ENCODE results near the gene ZEB2. TPM values are rescaled to one million over a fixed set of nuclear protein-coding genes. Genes with fewer than 3 reads are reported as not detected.

Gene ZEB2
- total and polyA plus RNA-seq, 7 donors: 8.1 to 70.6 (median 51.0) TPM

DNA sequence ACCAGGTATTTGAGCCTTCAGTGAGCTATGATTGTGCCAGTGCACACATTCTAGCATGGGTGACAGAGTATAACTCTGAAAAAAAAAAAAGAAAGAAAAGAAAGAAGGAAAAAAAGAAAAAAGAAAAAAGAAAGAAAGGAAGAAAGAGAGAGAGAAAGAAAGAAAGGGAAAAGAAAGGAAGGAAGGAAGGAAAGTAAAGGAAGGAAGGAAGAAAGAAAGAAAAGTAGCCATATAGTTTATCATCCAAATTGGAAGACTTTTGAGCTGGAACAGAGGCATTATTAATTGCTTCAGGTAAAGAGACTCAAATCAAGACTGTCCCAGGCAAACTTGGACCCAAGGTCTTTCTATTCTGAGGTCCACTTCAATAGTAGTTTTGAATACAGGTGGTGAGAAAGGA, 32.9 kb upstream of the ZEB2 start:
- Histone ChIP-seq H3K4me1 (no peaks in the 10 kb centered on the region), H3K9me3 (no peaks in the 10 kb centered on the region), H3K27me3 (no peaks in the 10 kb centered on the region), H3K4me3 (no peak overlapping the region), H3K27ac (no peak overlapping the region), H3K36me3 (no peaks in the 10 kb centered on the region)
- intact Hi-C loops (cut with DNase I): no loop called here
- no peak for DNase-seq
- TF ChIP-seq POLR2A (IDR thresholded peaks at IDR 0.05) (no peak), POLR2AphosphoS5 (IDR thresholded peaks at IDR 0.05) (no peak), EP300 (IDR thresholded peaks at IDR 0.05) (no peak)
- TF ChIP-seq, protein P1, sequence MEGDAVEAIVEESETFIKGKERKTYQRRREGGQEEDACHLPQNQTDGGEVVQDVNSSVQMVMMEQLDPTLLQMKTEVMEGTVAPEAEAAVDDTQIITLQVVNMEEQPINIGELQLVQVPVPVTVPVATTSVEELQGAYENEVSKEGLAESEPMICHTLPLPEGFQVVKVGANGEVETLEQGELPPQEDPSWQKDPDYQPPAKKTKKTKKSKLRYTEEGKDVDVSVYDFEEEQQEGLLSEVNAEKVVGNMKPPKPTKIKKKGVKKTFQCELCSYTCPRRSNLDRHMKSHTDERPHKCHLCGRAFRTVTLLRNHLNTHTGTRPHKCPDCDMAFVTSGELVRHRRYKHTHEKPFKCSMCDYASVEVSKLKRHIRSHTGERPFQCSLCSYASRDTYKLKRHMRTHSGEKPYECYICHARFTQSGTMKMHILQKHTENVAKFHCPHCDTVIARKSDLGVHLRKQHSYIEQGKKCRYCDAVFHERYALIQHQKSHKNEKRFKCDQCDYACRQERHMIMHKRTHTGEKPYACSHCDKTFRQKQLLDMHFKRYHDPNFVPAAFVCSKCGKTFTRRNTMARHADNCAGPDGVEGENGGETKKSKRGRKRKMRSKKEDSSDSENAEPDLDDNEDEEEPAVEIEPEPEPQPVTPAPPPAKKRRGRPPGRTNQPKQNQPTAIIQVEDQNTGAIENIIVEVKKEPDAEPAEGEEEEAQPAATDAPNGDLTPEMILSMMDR (IDR thresholded peaks at IDR 0.05): no peak

DNA sequence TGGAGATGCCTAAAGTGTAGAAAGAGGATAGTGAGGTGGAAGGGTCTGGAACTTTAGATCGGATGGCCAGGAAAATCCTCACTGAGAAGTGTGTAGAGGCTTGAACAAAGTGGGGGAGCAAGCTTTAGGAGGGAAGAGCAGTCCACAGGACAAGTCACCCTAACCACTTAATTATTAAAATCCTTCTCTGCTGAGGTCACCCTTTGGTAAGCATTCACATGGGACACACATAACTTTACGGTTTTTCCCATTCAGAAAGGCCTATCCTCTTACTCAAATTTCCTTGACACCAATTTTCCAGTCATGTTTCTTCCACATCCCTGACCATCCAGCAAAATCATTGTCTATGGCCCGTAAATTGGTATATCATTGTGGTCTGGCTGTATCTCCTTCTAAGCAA, 31.0 kb upstream of the ZEB2 start:
- H3K36me3 ChIP-seq: no peaks in the 10 kb centered on the region
- H3K4me1 ChIP-seq: no peaks in the 10 kb centered on the region
- intact Hi-C loops (cut with DNase I): no loop called here
- H3K4me3 ChIP-seq: no peak overlapping the region
- TF ChIP-seq EP300 (IDR thresholded peaks at IDR 0.05) (no peak), POLR2AphosphoS5 (IDR thresholded peaks at IDR 0.05) (no peak), POLR2A (IDR thresholded peaks at IDR 0.05) (no peak)
- TF ChIP-seq, protein P1 (IDR thresholded peaks at IDR 0.05): no peak
- DNase-seq: no peak
- 92 to 93% methylated on average over 3 of the region's 3 CpGs for WGBS, 2 donors
- no peak overlapping the region for H3K27ac ChIP-seq
- no peaks in the 10 kb centered on the region for H3K9me3 ChIP-seq
- H3K27me3 ChIP-seq: no peaks in the 10 kb centered on the region

DNA sequence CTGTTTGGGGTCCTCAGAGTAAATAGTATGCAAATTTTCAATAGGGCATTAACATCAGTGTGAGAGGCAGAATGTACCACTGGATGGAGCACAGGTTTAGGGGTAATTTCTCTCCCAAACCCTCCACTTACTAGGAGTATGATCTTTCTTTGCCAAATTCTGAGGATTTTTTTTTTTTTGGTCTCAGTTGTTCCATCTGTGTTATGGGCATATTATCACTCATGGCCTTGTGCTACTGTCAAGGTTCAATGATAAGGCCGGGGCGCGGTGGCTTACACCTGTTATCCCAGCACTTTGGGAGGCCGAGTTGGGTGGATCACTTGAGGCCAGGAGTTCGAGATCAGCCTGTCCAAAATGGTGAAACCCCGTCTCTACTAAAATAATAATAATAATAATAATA, 30.2 kb upstream of the ZEB2 start:
- Histone ChIP-seq H3K9me3 (no peaks in the 10 kb centered on the region), H3K4me3 (no peak overlapping the region), H3K36me3 (no peaks in the 10 kb centered on the region), H3K27ac (no peak overlapping the region), H3K27me3 (no peaks in the 10 kb centered on the region), H3K4me1 (no peaks in the 10 kb centered on the region)
- TF ChIP-seq POLR2A (IDR thresholded peaks at IDR 0.05) (no peak), EP300 (IDR thresholded peaks at IDR 0.05) (no peak), POLR2AphosphoS5 (IDR thresholded peaks at IDR 0.05) (no peak)
- TF ChIP-seq, protein P1 (IDR thresholded peaks at IDR 0.05): no peak
- no peak for DNase-seq
- 93 to 98% methylated on average over 6 of the region's 6 CpGs for WGBS, 2 donors
- intact Hi-C loops (cut with DNase I): no loop called here

DNA sequence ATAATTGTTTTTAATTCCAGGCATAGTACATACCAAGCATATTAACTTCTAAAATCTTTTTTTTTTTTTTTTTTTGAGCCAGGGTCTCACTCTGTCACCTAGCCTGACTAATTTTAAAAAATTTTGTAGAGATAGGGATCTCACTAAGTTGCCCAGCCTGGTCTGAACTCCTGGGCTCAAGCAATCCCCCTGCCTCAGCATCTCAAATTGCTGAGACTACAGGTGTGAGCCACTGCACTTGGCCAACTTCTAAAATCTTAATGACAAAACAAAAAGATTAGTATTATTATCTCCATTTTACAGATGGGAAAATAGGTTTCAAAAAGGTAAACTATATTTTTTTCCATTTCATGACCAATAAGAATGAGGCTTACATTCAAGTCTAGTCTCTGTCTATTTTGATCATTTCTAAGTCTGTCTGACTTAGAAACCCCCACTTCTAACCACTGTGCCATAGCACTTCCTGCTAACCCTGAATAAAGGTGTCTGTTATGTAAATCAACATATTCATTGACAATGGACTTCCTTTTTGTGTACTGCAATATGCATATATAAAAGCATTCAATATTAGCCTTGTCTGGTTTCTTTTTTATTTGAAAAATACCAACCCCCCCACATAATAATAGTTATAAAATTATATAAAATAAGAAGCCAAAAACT, 28.7 kb upstream of the ZEB2 start:
- Histone ChIP-seq H3K4me3 (no peak overlapping the region), H3K36me3 (no peaks in the 10 kb centered on the region), H3K27ac (no peak overlapping the region), H3K27me3 (no peaks in the 10 kb centered on the region), H3K9me3 (no peaks in the 10 kb centered on the region), H3K4me1 (no peaks in the 10 kb centered on the region)
- TF ChIP-seq POLR2A (IDR thresholded peaks at IDR 0.05): no peak
- TF ChIP-seq, protein P1 (IDR thresholded peaks at IDR 0.05): no peak
- TF ChIP-seq EP300 (IDR thresholded peaks at IDR 0.05): no peak
- TF ChIP-seq POLR2AphosphoS5 (IDR thresholded peaks at IDR 0.05): no peak
- DNase-seq: no peak
- intact Hi-C loops (cut with DNase I): no loop called here

DNA sequence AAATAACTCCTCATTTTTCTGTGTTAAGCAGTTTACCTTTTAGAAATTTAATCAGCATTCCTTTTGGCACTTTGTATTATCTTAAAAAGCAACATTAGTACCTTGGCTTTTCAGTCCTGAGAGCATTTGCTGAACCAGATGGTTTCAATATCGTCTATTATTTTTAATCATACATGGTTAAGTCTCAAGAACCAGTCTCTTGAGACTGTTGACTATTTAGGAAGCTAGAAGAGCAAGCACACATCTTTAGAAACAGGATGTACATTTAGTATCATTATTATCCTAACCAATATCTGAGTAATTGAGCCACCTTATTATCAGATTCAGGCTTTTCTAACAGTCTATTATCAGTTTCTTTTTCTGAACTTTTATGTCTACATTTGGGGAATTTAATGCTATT, 28.2 kb upstream of the ZEB2 start:
- intact Hi-C loops (cut with DNase I): no loop called here
- TF ChIP-seq EP300 (IDR thresholded peaks at IDR 0.05) (no peak), POLR2A (IDR thresholded peaks at IDR 0.05) (no peak), POLR2AphosphoS5 (IDR thresholded peaks at IDR 0.05) (no peak)
- TF ChIP-seq, protein P1 (IDR thresholded peaks at IDR 0.05): no peak
- Histone ChIP-seq H3K4me1 (no peaks in the 10 kb centered on the region), H3K36me3 (no peaks in the 10 kb centered on the region), H3K27ac (no peak overlapping the region), H3K27me3 (no peaks in the 10 kb centered on the region), H3K9me3 (no peaks in the 10 kb centered on the region), H3K4me3 (no peak overlapping the region)
- WGBS, 2 donors: 58 to 73% methylated on average over 1 of the region's 1 CpG
- DNase-seq: no peak

Data from sigmoid colon (tissue), 7 donors.